ENCODE data around the gene IL17RD. TPM values are rescaled to one million over a fixed set of nuclear protein-coding genes. Genes with fewer than 3 reads are reported as not detected.

Gene IL17RD
- polyA plus RNA-seq, 1 of the 3 experiments (the other 2 are of a cell fraction), result 2.4 TPM

GRCh38 chr3:57063032-57063431, 102.1 kb downstream of the IL17RD start:
- CTCF ChIA-PET, result interaction anchor here (1.9 kb wide), 1 partner anchor 16 kb away, joined by 4 read pairs; no protein-coding TSS in a partner anchor

More at GRCh38 chr3:57063032-57063431, 102.1 kb downstream of the IL17RD start:
- no peaks in the 10 kb centered on the region for H4K20me1 ChIP-seq (ENCODE audit: insufficient read depth)
- 94% methylated on average over 5 of the region's 5 CpGs for WGBS (ENCODE audit: low lambda C conversion rate)
- H3F3A ChIP-seq (replicated peaks; ENCODE audit: insufficient read depth), result peaks cover 4% of the 10 kb centered on the region
- H3K9me3 ChIP-seq, result no peaks in the 10 kb centered on the region
- H3K9me2 ChIP-seq, result no peaks in the 10 kb centered on the region
- DNase-seq, result no peak
- no peak overlapping the region for H2AFZ ChIP-seq (ENCODE audit: low read depth)
- H3K4me2 ChIP-seq, result no peak overlapping the region
- POLR2A ChIA-PET, result interaction anchor here (0.6 kb wide), 1 partner anchor 8 kb away, joined by 3 read pairs; no protein-coding TSS in a partner anchor
- H3K36me3 ChIP-seq (replicated peaks in 1 of 2; ENCODE audit: control insufficient read depth in 1 of 2, insufficient read depth in 2 of 2, low read length in 1 of 2), result no peaks in the 10 kb centered on the region
- TF ChIP-seq GATA2 (CRISPR knock-in tag; IDR thresholded peaks at IDR 0.05), result no peak
- no peak for TF ChIP-seq USF2 (IDR thresholded peaks at IDR 0.05; ENCODE audit: borderline replicate concordance, low read depth, low read length)
- no peak for TF ChIP-seq RFX5 (IDR thresholded peaks at IDR 0.05; ENCODE audit: low read length)
- TF ChIP-seq EP300 (IDR thresholded peaks at IDR 0.05; ENCODE audit: borderline replicate concordance in 1 of 2, low read depth in 1 of 2, low read length in 1 of 2), result no peak
- TF ChIP-seq, protein P1, sequence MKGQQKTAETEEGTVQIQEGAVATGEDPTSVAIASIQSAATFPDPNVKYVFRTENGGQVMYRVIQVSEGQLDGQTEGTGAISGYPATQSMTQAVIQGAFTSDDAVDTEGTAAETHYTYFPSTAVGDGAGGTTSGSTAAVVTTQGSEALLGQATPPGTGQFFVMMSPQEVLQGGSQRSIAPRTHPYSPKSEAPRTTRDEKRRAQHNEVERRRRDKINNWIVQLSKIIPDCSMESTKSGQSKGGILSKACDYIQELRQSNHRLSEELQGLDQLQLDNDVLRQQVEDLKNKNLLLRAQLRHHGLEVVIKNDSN (IDR thresholded peaks at IDR 0.05; ENCODE audit: borderline replicate concordance, low read depth), result no peak
- no peak for TF ChIP-seq NRF1 (IDR thresholded peaks at IDR 0.05; ENCODE audit: low read depth, low read length)
- no peak for TF ChIP-seq REST (IDR thresholded peaks at IDR 0.05; ENCODE audit: low read depth, low read length)
- TF ChIP-seq RXRA (IDR thresholded peaks at IDR 0.05; ENCODE audit: borderline replicate concordance, low read depth), result no peak
- TF ChIP-seq TCF12 (IDR thresholded peaks at IDR 0.05), result no peak
- no peak for TF ChIP-seq EZH2phosphoT487 (IDR thresholded peaks at IDR 0.05; ENCODE audit: borderline replicate concordance, low read depth)
- TF ChIP-seq MXI1 (IDR thresholded peaks at IDR 0.05; ENCODE audit: low read depth, low read length), result no peak
- TF ChIP-seq SIN3A (IDR thresholded peaks at IDR 0.05; ENCODE audit: borderline replicate concordance, low read depth, low read length), result no peak
- TF ChIP-seq RAD21 (IDR thresholded peaks at IDR 0.05; ENCODE audit: low read length), result no peak
- no peak for TF ChIP-seq RCOR1 (IDR thresholded peaks at IDR 0.05; ENCODE audit: low read length)
- no peak for TF ChIP-seq YY1 (IDR thresholded peaks at IDR 0.05; ENCODE audit: low read depth)
- H3K4me3 ChIP-seq (ENCODE audit: low read depth in 2 of 2, low read length in 1 of 2), result no peak overlapping the region
- H3K9ac ChIP-seq, result no peak overlapping the region
- no peak overlapping the region for H3K27ac ChIP-seq (ENCODE audit: low read depth in 2 of 2, low read length in 1 of 2)
- H3K4me1 ChIP-seq (ENCODE audit: control insufficient read depth in 1 of 2, insufficient read depth in 2 of 2, low read depth in 1 of 2, low read length in 1 of 2), result peaks cover 0 to under 1% of the 10 kb centered on the region in 2 experiments; a peak in 1 of 4 replicates
- no peaks in the 10 kb centered on the region for H3K79me2 ChIP-seq (ENCODE audit: insufficient read depth)
- no peaks in the 10 kb centered on the region for H3K27me3 ChIP-seq (ENCODE audit: insufficient read depth)

All from SK-N-SH (cell line).